Body of pancreas (tissue), 4 donors: ENCODE results near the gene MAD1L1.

Source experiments
- POLR2A ChIP-seq, 3 donors: fragments of 450-650 bp; IDR thresholded peaks; one replicate each; pipeline ENCODE4 v1.6.1; 2016; ENCODE audit warnings: antibody characterized with exemption in 3 of 3, mild to moderate bottlenecking in 2 of 3
- TF ChIP-seq, protein P1 (sequence below), 7 experiments: fragments of 450-650 bp in 4 of 7; fragments of 200-600 bp in 3 of 7; sonication (generic) in 3 of 7; IDR thresholded peaks; one replicate each; pipeline ENCODE4 v1.5.1; 2016 to 2019; ENCODE audit warnings: antibody characterized with exemption in 7 of 7

DNA sequence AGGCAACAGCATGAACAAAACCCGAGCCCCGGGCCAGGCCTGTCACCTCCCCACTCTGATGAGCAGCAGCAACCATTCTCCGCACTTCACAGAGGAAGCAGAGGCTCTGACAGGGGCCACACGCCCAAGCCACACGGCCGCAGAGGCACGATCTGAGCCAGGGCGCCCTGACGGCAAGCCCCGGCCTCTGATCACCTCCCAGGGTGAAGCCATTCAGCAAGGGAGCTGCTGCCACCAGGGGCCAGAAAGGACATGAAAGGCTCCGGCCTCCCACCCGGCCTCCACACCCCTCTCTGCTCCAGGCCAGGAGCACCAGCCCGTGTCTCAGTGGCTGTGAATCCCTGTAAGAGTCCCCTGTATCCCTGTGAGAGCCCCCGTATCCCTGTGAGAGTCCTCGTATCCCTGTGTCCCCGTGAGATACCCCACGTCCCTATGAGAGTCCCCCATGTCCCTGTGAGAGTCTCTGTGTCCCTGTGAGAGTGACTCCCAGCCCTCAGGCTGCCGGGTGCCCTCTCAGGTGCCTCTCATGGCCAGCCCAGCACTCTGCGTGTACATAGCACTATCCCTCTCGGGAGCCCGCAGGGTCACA is 187.8 kb downstream of the MAD1L1 start:
- TF ChIP-seq, protein P1, sequence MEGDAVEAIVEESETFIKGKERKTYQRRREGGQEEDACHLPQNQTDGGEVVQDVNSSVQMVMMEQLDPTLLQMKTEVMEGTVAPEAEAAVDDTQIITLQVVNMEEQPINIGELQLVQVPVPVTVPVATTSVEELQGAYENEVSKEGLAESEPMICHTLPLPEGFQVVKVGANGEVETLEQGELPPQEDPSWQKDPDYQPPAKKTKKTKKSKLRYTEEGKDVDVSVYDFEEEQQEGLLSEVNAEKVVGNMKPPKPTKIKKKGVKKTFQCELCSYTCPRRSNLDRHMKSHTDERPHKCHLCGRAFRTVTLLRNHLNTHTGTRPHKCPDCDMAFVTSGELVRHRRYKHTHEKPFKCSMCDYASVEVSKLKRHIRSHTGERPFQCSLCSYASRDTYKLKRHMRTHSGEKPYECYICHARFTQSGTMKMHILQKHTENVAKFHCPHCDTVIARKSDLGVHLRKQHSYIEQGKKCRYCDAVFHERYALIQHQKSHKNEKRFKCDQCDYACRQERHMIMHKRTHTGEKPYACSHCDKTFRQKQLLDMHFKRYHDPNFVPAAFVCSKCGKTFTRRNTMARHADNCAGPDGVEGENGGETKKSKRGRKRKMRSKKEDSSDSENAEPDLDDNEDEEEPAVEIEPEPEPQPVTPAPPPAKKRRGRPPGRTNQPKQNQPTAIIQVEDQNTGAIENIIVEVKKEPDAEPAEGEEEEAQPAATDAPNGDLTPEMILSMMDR (IDR thresholded peaks at IDR 0.05) = no peak
- no peak for TF ChIP-seq POLR2A (IDR thresholded peaks at IDR 0.05)
